Frontal cortex (tissue), 4 donors: ENCODE data around the gene ABCG1. TPM values are rescaled to one million over a fixed set of nuclear protein-coding genes. Genes with fewer than 3 reads are reported as not detected.

Experiments used
- DNase-seq, 2 donors: peaks; one replicate each; pipeline ENCODE4 v3.0.0; 2012; ENCODE audit warnings: low spot score in 2 of 2
- FAIRE-seq: peaks from 2 replicates; lab custom pipeline; 2012; peaks lifted over from hg19 to GRCh38; lab: Jason Lieb, UNC
- total RNA-seq: library from RNA; depleted of rRNA; stranded (reverse); fragments of >200 nt; gene quantifications from one replicate; pipeline ENCODE4 v1.2.3, GENCODE V29; 2014
- donor health status: control.
- donor health status: control.
- donor health status: control.

Gene ABCG1
- total RNA-seq, 1 donor from 2014 or later: 13.0 TPM

DNA sequence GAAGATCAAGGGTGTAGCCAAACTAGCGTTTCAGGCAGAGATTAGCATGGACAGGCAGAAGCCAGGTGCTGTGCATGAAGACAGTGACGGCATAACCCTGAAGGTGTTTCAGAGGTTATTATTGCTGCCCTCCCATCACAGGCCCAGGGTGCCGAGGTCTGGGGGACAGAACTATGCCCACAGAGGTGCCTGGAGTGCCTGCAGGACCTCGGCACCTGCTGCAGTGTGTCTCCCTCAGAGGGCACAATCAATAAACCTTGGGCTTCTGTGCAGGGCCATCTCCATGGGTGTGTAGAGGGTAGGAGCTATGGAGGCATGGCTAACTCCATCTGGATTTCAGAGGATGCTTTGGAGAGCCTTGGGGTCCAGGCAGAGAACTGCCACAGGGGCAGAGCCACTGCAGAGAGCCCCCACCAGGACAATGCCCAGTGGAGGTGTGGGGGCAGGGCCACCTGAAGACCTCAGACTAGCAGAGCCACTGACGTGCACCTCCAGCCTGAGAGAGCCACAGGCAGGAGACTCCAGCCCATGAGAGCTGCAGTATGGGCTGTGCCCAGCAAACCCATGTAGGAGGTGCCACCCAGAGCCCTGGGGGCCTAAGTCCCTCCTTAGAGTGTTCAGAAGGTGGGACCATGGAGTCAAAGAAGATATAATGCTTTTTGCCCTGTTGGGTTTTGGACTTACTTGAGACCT is 5.7 kb upstream of the ABCG1 start:
- FAIRE-seq (no peak), DNase-seq (no peak)

DNA sequence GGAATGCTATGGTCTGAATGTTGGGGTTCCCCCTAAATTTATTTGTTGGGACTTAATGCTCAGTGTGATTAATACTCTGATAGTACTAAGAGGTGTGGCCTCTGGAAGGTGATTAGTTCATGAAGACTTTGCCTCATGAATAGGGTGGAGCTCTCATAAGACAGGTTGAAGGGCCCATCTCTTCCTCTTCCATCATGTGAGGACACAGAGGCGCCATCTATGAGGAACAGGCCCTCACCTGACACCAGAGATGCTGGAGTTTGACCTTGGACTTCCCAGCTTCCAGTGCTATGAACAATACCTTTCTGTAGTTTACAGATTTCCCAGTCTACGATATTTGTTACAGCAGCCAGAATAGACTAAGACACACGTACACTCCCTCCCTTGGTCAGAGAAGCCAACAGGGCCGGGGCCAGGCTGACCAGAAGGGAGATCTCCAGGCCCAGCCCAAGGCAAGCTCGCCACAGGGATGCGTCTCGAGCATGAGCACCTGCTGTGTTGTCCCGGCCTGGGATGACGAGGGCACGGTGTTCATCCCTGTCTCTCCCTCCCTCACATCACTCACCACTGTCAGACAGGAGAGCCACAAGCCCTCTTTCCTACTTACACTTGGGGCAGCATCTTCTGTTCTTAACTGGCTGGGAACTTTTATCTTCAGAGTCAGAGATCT is 4.7 kb upstream of the ABCG1 start:
- FAIRE-seq (no peak), DNase-seq (no peak)

GRCh38 chr21:42214921-42215320 is 4.0 kb upstream of the ABCG1 start:
- FAIRE-seq (no peak), DNase-seq (no peak)

DNA sequence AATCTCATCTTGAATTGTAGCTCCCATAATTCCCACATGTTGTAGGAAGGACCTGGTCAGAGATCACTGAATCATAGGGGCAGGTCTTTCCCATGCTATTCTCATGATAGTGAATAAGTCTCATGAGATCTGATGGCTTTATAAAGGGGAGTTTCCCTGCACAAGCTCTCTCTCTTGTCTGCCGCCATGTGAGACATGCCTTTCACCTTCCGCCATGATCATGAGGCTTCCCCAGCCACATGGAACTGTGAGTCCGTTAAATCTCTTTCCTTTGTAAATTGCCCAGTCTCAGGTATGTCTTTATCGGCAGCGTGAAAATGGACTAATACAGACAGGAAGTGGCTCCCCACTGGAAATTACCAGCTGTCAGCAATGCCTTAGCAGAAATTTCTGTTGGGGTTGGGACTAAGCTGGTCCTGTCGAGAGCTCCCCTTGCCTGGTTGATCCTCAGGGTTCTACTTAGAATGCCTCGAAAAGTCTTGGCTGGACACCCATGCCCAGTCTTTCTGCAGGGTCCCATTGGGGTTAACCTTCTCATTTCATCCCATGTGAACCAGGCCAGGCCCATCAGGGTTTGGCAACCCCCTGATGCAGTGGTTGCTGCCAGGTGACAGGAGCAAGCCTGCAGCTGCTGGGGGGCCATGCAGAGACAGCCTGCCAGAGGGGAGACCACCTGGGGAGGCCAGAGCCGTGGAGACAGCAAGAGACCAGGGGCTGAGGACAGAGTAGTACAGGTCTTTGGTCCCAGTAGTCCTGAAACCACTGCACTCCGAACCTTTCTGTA is 2.8 kb upstream of the ABCG1 start:
- DNase-seq (no peak), FAIRE-seq (no peak)

- FAIRE-seq (no peak), DNase-seq (no peak)
Observed at GRCh38 chr21:42216726-42217572, 2.0 kb upstream of the ABCG1 start.

GRCh38 chr21:42219606-42220137 is 732 bp downstream of the ABCG1 start:
- FAIRE-seq: no peak

DNA sequence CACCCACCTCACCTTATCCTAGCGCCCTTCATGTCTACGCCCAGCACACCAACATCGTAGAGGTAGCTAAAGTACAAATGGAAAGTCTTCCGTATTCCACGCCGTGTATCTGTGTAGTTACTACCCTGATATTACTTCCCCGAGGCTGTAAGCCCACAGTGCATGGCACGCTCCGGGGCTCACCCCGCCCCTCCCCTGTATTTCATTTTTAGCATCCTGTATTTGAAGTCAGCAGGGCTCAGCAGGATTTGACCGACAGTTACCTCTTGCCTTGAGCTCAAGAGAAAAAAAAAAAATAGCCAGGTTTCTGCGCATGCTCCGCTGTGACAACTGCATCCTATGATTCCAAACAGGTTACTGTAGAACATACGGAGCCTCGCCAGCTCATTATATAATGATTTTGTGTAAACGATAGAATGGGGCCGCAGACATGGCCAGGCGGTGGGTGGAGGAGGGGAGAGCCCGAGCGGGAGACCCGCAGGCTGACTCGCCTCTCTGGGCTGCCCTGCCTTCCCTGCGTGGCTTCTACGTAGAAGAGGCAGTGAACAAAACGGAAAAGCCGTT is 1.3 kb downstream of the ABCG1 start:
- DNase-seq (peak; percentile 77 to 81), FAIRE-seq (no peak)

More at GRCh38 chr21:42219606-42220137, 732 bp downstream of the ABCG1 start:
- DNase-seq: peak; percentile 54 to 66

- DNase-seq: no peak
- FAIRE-seq: no peak
Observed at GRCh38 chr21:42221581-42222345, 2.8 kb downstream of the ABCG1 start.

GRCh38 chr21:42222386-42222785 is 3.4 kb downstream of the ABCG1 start:
- no peak for DNase-seq
- no peak for FAIRE-seq

- no peak for DNase-seq
- no peak for FAIRE-seq
Observed at GRCh38 chr21:42222821-42223390, 4.0 kb downstream of the ABCG1 start.

GRCh38 chr21:42223826-42224575 is 5.1 kb downstream of the ABCG1 start:
- DNase-seq (no peak), FAIRE-seq (no peak)

DNA sequence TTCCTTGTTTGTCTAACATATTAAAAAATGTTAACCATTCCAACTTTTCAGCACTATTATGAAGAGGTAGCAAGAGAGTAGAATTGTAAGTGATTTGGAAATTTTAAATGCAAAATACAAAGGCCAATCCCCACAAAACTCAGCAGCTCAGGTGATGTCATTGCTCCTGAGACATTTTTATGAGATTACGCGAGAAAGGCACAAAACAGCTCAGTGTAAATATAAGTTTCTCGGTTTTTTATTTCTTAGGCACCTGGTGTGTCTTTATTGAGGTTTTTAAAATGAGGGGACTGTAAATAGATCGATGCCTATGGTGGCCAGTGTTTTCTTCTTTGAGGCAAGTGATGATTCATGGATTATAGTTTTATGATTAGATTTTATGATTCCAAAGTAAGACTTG is 6.1 kb downstream of the ABCG1 start:
- no peak for DNase-seq
- FAIRE-seq: no peak

GRCh38 chr21:42225571-42226155 is 6.7 kb downstream of the ABCG1 start:
- DNase-seq (no peak), FAIRE-seq (no peak)

DNA sequence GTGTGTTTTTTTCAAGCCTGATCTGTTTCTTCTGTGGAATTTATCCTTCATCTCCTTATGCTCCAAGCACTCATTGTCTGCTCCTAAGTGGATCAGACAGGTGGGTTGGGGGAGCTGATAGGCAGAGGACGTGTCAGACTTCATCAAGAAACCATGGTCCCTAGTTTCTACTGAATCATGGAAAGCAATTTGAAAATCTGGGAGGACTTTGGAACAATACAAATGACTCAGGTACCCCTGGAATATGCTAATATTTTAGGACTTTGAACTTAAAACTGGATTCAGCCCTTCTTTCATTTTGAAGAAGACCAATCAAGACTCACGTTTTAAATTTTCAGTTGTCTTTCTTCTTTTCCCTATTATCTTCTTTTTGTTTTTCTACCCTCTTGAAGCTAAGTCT is 7.7 kb downstream of the ABCG1 start:
- FAIRE-seq (no peak), DNase-seq (no peak)

- peak in 1 of 2 donors; percentile 80 for DNase-seq
- no peak for FAIRE-seq
Observed at GRCh38 chr21:42227909-42228708, 9.2 kb downstream of the ABCG1 start.

- DNase-seq (no peak), FAIRE-seq (no peak)
Observed at GRCh38 chr21:42228709-42229220, 9.8 kb downstream of the ABCG1 start.
